ENCODE data around the gene ASB8. TPM values are rescaled to one million over a fixed set of nuclear protein-coding genes. Genes with fewer than 3 reads are reported as not detected.

Gene ASB8
- total and polyA plus RNA-seq, 9 of the 15 experiments (the other 6 are each of a cell fraction or from before 2014, with no cell fraction given) = 13.3 to 29.0 (median 19.6) TPM

- no peak; the same call in none of the 2 replicates for TF ChIP-seq ESRRA (IDR thresholded peaks at IDR 0.05; ENCODE audit: borderline replicate concordance, low read depth)
- no peak for TF ChIP-seq NR4A1 (CRISPR knock-in tag; IDR thresholded peaks at IDR 0.05)
- 0 out of 2 replicates have a peak, but pooled peaks have one; percentile 57 for TF ChIP-seq NR4A1 (tag; IDR thresholded peaks at IDR 0.05)
- peak; percentile 69 for TF ChIP-seq SUPT5H (IDR thresholded peaks at IDR 0.05)
- no peak for TF ChIP-seq PHTF2 (CRISPR knock-in tag; IDR thresholded peaks at IDR 0.05)
- peak; percentile 44; the same call in 1 of the 2 replicates for TF ChIP-seq FOXM1 (IDR thresholded peaks at IDR 0.05; ENCODE audit: low read depth)
- TF ChIP-seq FOXM1 (CRISPR knock-in tag; IDR thresholded peaks at IDR 0.05; ENCODE audit: low read depth) = no peak
- no peak for TF ChIP-seq PTBP1 (IDR thresholded peaks at IDR 0.05; ENCODE audit: low read depth, low read length)
- no peak for TF ChIP-seq ZHX1 (conservative IDR thresholded peaks at IDR 0.05; ENCODE audit: low read length)
- TF ChIP-seq FOXA1 (IDR thresholded peaks at IDR 0.05; ENCODE audit: borderline replicate concordance) = no peak
- TF ChIP-seq EHMT2 (IDR thresholded peaks at IDR 0.05) = peak; percentile 85; the same call in 1 of the 2 replicates
- peak; percentile 35 for TF ChIP-seq GTF2B (IDR thresholded peaks at IDR 0.05; ENCODE audit: extremely low read depth, insufficient read length)
- TF ChIP-seq CAMTA2 (CRISPR knock-in tag; conservative IDR thresholded peaks at IDR 0.05) = no peak
- TF ChIP-seq YBX1 (IDR thresholded peaks at IDR 0.05) = no peak
- peak; percentile 91 for TF ChIP-seq EP400 (IDR thresholded peaks at IDR 0.05)
- TF ChIP-seq ZBTB40 (IDR thresholded peaks at IDR 0.05) = peak; percentile 99
- TF ChIP-seq ZBTB40 (CRISPR knock-in tag; IDR thresholded peaks at IDR 0.05) = no peak
Measured at GRCh38 chr12:48105867-48106680, 51.2 kb downstream of the ASB8 start, which contains the start of gene SENP1 (continued).
